ENCODE measurements around the gene CYBRD1. TPM values are rescaled to one million over a fixed set of nuclear protein-coding genes. Genes with fewer than 3 reads are reported as not detected.

Gene CYBRD1
- total RNA-seq, 2 donors from 2014 or later = 357 to 453 TPM

- no peak for DNase-seq (ENCODE audit: low spot score)
- no peak for ATAC-seq (ENCODE audit: insufficient number of reproducible peaks, low FRiP score, low read depth)
- Histone ChIP-seq H3K27me3 (replicated peaks; ENCODE audit: insufficient read depth) (no peaks in the 10 kb centered on the region), H3K4me1 (ENCODE audit: control insufficient read depth in 1 of 2, low read depth in 2 of 2) (no peaks in the 10 kb centered on the region), H3K9me3 (no peaks in the 10 kb centered on the region), H3K36me3 (no peaks in the 10 kb centered on the region), H3K27ac (no peak overlapping the region), H3K4me3 (no peak overlapping the region)
- TF ChIP-seq CTCF (IDR thresholded peaks at IDR 0.05) = no peak
Observed at GRCh38 chr2:171583566-171583965, 61.3 kb downstream of the CYBRD1 start.

DNA sequence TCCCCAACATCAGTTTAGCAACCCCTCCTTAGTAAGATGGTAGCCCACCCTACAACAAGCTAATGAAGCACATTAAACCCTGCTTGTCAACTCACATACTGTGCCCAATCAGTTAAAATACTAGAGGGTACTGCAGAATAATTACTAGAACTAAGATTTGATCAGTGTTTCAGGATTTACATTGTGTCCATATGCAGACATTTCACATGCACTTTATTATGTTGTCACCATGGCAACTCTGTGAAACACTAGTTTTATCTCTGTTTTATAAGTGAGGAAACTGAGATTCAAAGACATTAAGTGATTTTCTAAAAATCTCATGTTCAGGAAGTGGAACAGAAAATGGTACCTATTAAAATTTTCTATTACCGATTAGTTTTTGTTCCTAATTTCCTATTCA is 61.7 kb downstream of the CYBRD1 start:
- TF ChIP-seq CTCF (IDR thresholded peaks at IDR 0.05) = no peak
- no peak overlapping the region for H3K4me3 ChIP-seq
- H3K27me3 ChIP-seq (replicated peaks; ENCODE audit: insufficient read depth) = no peaks in the 10 kb centered on the region
- H3K27ac ChIP-seq = no peak overlapping the region
- ATAC-seq (ENCODE audit: insufficient number of reproducible peaks, low FRiP score, low read depth) = no peak
- no peak for DNase-seq (ENCODE audit: low spot score)
- H3K4me1 ChIP-seq (ENCODE audit: control insufficient read depth in 1 of 2, low read depth in 2 of 2) = no peaks in the 10 kb centered on the region
- no peaks in the 10 kb centered on the region for H3K9me3 ChIP-seq
- H3K36me3 ChIP-seq = no peaks in the 10 kb centered on the region

DNA sequence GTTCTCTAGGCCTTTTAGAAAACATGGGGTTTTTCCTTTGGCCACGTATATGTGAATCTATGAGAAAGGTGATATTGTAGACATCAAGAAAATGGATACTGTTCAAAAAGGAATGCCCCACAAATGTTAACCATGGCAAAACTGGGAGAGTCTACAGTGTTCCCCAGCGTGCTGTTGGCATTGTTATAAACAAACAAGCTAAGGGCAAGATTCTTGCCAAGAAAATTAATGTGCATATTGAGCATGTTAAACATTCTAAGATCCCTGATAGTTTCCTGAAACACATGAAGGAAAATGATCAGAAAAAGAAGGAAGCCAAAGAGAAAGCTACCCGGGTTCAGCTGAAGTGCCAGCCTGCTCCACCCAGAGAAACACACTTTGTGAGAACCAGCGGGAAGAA is 64.9 kb downstream of the CYBRD1 start:
- no peaks in the 10 kb centered on the region for H3K36me3 ChIP-seq
- no peaks in the 10 kb centered on the region for H3K9me3 ChIP-seq
- DNase-seq (ENCODE audit: low spot score) = no peak
- no peak for ATAC-seq (ENCODE audit: insufficient number of reproducible peaks, low FRiP score, low read depth)
- H3K27ac ChIP-seq = no peak overlapping the region
- no peaks in the 10 kb centered on the region for H3K4me1 ChIP-seq (ENCODE audit: control insufficient read depth in 1 of 2, low read depth in 2 of 2)
- H3K4me3 ChIP-seq = no peak overlapping the region
- no peak for TF ChIP-seq CTCF (IDR thresholded peaks at IDR 0.05)
- H3K27me3 ChIP-seq (replicated peaks; ENCODE audit: insufficient read depth) = no peaks in the 10 kb centered on the region

GRCh38 chr2:171587567-171587966 is 65.3 kb downstream of the CYBRD1 start:
- no peak overlapping the region for H3K27ac ChIP-seq
- DNase-seq (ENCODE audit: low spot score) = no peak
- no peak overlapping the region for H3K4me3 ChIP-seq
- ATAC-seq (ENCODE audit: insufficient number of reproducible peaks, low FRiP score, low read depth) = no peak
- H3K27me3 ChIP-seq (replicated peaks; ENCODE audit: insufficient read depth) = no peaks in the 10 kb centered on the region
- no peaks in the 10 kb centered on the region for H3K4me1 ChIP-seq (ENCODE audit: control insufficient read depth in 1 of 2, low read depth in 2 of 2)
- no peaks in the 10 kb centered on the region for H3K9me3 ChIP-seq
- H3K36me3 ChIP-seq = no peaks in the 10 kb centered on the region
- no peak for TF ChIP-seq CTCF (IDR thresholded peaks at IDR 0.05)

- no peak for TF ChIP-seq CTCF (IDR thresholded peaks at IDR 0.05)
- Histone ChIP-seq H3K4me3 (no peak overlapping the region), H3K4me1 (ENCODE audit: control insufficient read depth in 1 of 2, low read depth in 2 of 2) (no peaks in the 10 kb centered on the region), H3K9me3 (no peaks in the 10 kb centered on the region), H3K27ac (no peak overlapping the region), H3K27me3 (replicated peaks; ENCODE audit: insufficient read depth) (no peaks in the 10 kb centered on the region), H3K36me3 (no peaks in the 10 kb centered on the region)
- ATAC-seq (ENCODE audit: insufficient number of reproducible peaks, low FRiP score, low read depth) (no peak), DNase-seq (ENCODE audit: low spot score) (no peak)
Observed at GRCh38 chr2:171590116-171590515, 67.8 kb downstream of the CYBRD1 start.
